A673 (cell line): ENCODE measurements around the gene LRP1. TPM values are rescaled to one million over a fixed set of nuclear protein-coding genes. Genes with fewer than 3 reads are reported as not detected.

Experiments used
- BruUV-seq: library from RNA; stranded (reverse); fragments of 400-500 nt; replicated peaks from 2 replicates; lab custom pipeline; 2021; lab: Mats Ljungman, UMichigan
- CTCF ChIA-PET: fragments of 300-600 bp; sonication (Branson Sonifier 250); formaldehyde crosslinking; loops from one replicate; lab custom pipeline; 2022; ENCODE audit warnings: antibody characterized with exemption; lab: Charles Lee
- POLR2A ChIA-PET: fragments of 300-600 bp; sonication (Branson Sonifier 250); formaldehyde crosslinking; loops from one replicate; lab custom pipeline; 2022; ENCODE audit warnings: antibody characterized with exemption; ENCODE audit not compliant: low non-redundant PET; lab: Charles Lee
- DNase-seq: peaks from one replicate; pipeline ENCODE4 v3.0.0-alpha.2; 2015; ENCODE audit warnings: low spot score
- H3K27ac ChIP-seq: fragments of 200-600 bp; sonication (generic); 2 replicates; pipeline ENCODE4 v1.5.1; 2016; ENCODE audit warnings: mixed run types, low read depth, mild to moderate bottlenecking, mixed read lengths, antibody characterized with exemption, low read length; ENCODE audit not compliant: poor library complexity, severe bottlenecking
- H3K27me3 ChIP-seq: fragments of 200-600 bp; sonication (generic); replicated peaks from 2 replicates; pipeline ENCODE4 v1.6.1; 2017; ENCODE audit warnings: mixed run types, low read depth, mild to moderate bottlenecking, mixed read lengths, antibody characterized with exemption, low read length; ENCODE audit not compliant: insufficient read depth, poor library complexity
- H3K36me3 ChIP-seq: fragments of 200-600 bp; sonication (generic); 2 replicates; pipeline ENCODE4 v1.6.1; 2016; ENCODE audit warnings: mixed run types, mild to moderate bottlenecking, mixed read lengths, antibody characterized with exemption, low read length; ENCODE audit not compliant: insufficient read depth, poor library complexity, severe bottlenecking
- H3K4me1 ChIP-seq: fragments of 200-600 bp; sonication (generic); 2 replicates; pipeline ENCODE4 v1.6.1; 2017; ENCODE audit warnings: mixed run types, mild to moderate bottlenecking, mixed read lengths, antibody characterized with exemption, low read length; ENCODE audit not compliant: insufficient read depth, poor library complexity, severe bottlenecking
- H3K4me3 ChIP-seq: fragments of 200-600 bp; sonication (generic); 2 replicates; pipeline ENCODE4 v1.5.1; 2016; ENCODE audit warnings: low read depth, mixed run types, mild to moderate bottlenecking, mixed read lengths, low read length; ENCODE audit not compliant: poor library complexity, severe bottlenecking
- H3K9me3 ChIP-seq: fragments of 200-600 bp; sonication (generic); 2 replicates; pipeline ENCODE4 v1.6.1; 2016; ENCODE audit warnings: mixed run types, low read depth, mild to moderate bottlenecking, mixed read lengths, antibody characterized with exemption, low read length; ENCODE audit not compliant: poor library complexity, severe bottlenecking
- CTCF ChIP-seq: fragments of 300-800, 200-600 bp; sonication (generic); conservative IDR thresholded peaks from 2 replicates; pipeline ENCODE4 v1.5.1; 2017; ENCODE audit warnings: low read depth, mild to moderate bottlenecking, antibody characterized with exemption, low read length, moderate library complexity, mixed read lengths
- EZH2 ChIP-seq: fragments of 200-600 bp; sonication (generic); IDR thresholded peaks from 2 replicates; pipeline ENCODE4 v1.6.1; 2017; ENCODE audit warnings: borderline replicate concordance, low read depth, mild to moderate bottlenecking, mixed read lengths, antibody characterized with exemption, low read length; ENCODE audit not compliant: poor library complexity, severe bottlenecking
- intact Hi-C: fragments of 100-400 bp; cut with micrococcal nuclease; formaldehyde crosslinking; loops from one replicate; pipeline ENCODE4 v1.10.0; 2022; ENCODE audit not compliant: unreplicated experiment
- total RNA-seq: library from RNA; stranded (reverse); gene quantifications from 2 replicates; pipeline ENCODE4 v1.2.3, GENCODE V29; 2021

LRP1 gene
- total RNA-seq, 1 experiment from 2014 or later, result 31.0 TPM

GRCh38 chr12:57175428-57176138 lies 47.3 kb downstream of the LRP1 start:
- peak; percentile 65 for DNase-seq
- CTCF ChIA-PET, result interaction anchor here (0.5 to 1.5 kb wide), 8 partner anchors 12 to 280 kb away, joined by 3 to 6 read pairs (median 3); partner anchors contain the start of genes INHBE and LRP1
- Histone ChIP-seq H3K27ac (no peak overlapping the region), H3K27me3 (no peaks in the 10 kb centered on the region), H3K4me1 (no peaks in the 10 kb centered on the region), H3K9me3 (no peaks in the 10 kb centered on the region), H3K36me3 (peaks cover 8% of the 10 kb centered on the region), H3K4me3 (no peak overlapping the region)
- no peak for TF ChIP-seq EZH2
- peak; percentile 90 for TF ChIP-seq CTCF
- BruUV-seq, result no TSS peak
- POLR2A ChIA-PET, result no interaction called here
- intact Hi-C loops, result no loop called here

DNA sequence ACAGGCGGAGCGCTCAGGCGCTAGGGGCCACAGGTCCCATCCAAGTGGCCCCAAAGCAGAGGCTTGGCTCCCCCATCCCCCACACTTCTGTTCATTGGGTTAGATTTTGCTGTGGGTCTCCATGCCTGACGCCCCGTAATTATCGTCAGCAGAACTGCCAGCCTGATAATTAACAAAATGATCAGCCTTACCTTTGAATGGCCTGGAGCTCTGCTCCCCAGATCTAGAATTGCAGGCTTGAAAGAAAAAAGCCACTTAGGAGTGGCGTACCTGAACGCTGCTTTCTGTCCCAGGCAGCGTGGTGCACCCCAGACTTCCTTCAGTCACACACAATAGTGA lies 47.8 kb downstream of the LRP1 start:
- ChIA-PET CTCF (interaction anchor here (0.5 to 1.5 kb wide), 7 partner anchors 11 to 279 kb away, joined by 3 to 6 read pairs (median 3); partner anchors contain the start of genes INHBE and LRP1), POLR2A (interaction anchor here (0.7 kb wide), 1 partner anchor 10 kb away, joined by 6 read pairs; no protein-coding TSS in a partner anchor)
- H3K27me3 ChIP-seq, result no peaks in the 10 kb centered on the region
- no peak overlapping the region for H3K4me3 ChIP-seq
- no peak overlapping the region for H3K27ac ChIP-seq
- no peaks in the 10 kb centered on the region for H3K9me3 ChIP-seq
- no peak for TF ChIP-seq EZH2
- peak; percentile 13 for TF ChIP-seq CTCF
- H3K36me3 ChIP-seq, result peaks cover 8% of the 10 kb centered on the region
- intact Hi-C loops, result no loop called here
- H3K4me1 ChIP-seq, result no peaks in the 10 kb centered on the region
- no peak for DNase-seq
- no TSS peak for BruUV-seq

DNA sequence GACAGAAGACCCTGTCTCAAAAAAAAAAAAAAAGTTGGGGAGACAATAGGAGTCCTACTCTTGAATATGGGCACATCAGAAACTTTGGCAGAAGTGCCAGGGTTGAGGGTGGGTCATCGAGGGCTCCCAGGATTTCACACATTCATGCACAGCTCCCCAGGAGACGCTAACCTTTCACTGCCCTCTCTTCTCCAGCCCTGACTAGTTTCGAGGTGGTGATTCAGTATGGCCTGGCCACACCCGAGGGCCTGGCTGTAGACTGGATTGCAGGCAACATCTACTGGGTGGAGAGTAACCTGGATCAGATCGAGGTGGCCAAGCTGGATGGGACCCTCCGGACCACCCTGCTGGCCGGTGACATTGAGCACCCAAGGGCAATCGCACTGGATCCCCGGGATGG lies 48.6 kb downstream of the LRP1 start:
- intact Hi-C loops, result no loop called here
- Histone ChIP-seq H3K36me3 (peaks cover 8% of the 10 kb centered on the region), H3K27me3 (no peaks in the 10 kb centered on the region), H3K4me3 (no peak overlapping the region), H3K9me3 (no peaks in the 10 kb centered on the region), H3K27ac (no peak overlapping the region), H3K4me1 (no peaks in the 10 kb centered on the region)
- no peak for DNase-seq
- BruUV-seq, result no TSS peak
- TF ChIP-seq EZH2, result no peak
- TF ChIP-seq CTCF, result no peak
- ChIA-PET CTCF (interaction anchor here (1.5 kb wide), 1 partner anchor 10 kb away, joined by 3 read pairs; no protein-coding TSS in a partner anchor), POLR2A (interaction anchor here (0.7 kb wide), 1 partner anchor 11 kb away, joined by 6 read pairs; no protein-coding TSS in a partner anchor)
